ENCODE data around the gene NAA11. TPM values are rescaled to one million over a fixed set of nuclear protein-coding genes. Genes with fewer than 3 reads are reported as not detected.
"Not testable (repeated sequence)": the region's sequence is repeated elsewhere in the genome, so short reads cannot be mapped to it uniquely, and the experiment has no call there.

NAA11 gene
- total RNA-seq, 1 experiment from 2014 or later, result not detected

DNA sequence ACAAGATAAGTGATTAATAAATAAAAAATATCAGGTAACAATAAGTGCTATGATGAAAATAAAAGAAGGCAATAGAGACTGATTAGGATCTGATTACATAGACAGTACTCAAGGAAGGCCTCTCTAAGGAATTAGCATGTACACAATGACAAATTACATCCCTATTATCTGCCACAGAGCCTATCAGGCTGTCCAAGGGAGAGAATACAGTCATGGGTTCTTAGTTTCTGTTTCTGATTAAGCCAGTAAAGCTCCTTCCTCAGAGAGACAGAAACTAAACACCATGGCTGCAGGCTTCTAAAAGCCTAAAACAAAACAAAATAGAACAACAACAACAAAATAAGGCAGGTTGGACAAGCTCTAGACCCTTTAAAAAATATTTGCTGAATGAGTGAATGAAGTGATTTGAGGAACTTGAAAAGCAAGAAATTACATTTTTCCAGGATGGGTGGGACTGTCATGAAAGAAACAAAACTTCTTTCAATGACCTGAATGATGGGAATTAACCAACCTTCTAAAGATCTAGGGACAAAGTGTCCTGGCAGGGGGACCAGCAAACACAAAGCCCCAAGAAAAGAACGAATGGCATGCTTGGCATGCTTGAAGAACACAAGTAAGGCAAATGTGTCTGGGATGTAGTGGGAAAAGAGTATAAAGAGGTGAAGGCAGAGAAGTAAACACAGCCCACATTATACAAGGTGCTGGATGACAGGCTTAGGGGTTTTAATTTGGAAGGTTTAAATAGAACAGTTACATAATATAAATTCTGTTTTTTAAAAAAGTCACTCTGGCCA lies 44.1 kb downstream of the NAA11 start:
- no peaks in the 10 kb centered on the region for H4K20me1 ChIP-seq (ENCODE audit: control insufficient read depth, insufficient read depth, insufficient read length)
- no peak overlapping the region for H3K4me2 ChIP-seq (ENCODE audit: insufficient read depth, insufficient read length, low read length)
- no peak overlapping the region for H3K27ac ChIP-seq (ENCODE audit: insufficient read length, low read depth, low read length)
- H3K23ac ChIP-seq (ENCODE audit: insufficient read length, low read depth, low read length), result no peak overlapping the region
- no peak overlapping the region for H4K91ac ChIP-seq (ENCODE audit: insufficient read length, low read depth, low read length)
- DNase-seq, result peak; percentile 26
- TF ChIP-seq, protein P1, sequence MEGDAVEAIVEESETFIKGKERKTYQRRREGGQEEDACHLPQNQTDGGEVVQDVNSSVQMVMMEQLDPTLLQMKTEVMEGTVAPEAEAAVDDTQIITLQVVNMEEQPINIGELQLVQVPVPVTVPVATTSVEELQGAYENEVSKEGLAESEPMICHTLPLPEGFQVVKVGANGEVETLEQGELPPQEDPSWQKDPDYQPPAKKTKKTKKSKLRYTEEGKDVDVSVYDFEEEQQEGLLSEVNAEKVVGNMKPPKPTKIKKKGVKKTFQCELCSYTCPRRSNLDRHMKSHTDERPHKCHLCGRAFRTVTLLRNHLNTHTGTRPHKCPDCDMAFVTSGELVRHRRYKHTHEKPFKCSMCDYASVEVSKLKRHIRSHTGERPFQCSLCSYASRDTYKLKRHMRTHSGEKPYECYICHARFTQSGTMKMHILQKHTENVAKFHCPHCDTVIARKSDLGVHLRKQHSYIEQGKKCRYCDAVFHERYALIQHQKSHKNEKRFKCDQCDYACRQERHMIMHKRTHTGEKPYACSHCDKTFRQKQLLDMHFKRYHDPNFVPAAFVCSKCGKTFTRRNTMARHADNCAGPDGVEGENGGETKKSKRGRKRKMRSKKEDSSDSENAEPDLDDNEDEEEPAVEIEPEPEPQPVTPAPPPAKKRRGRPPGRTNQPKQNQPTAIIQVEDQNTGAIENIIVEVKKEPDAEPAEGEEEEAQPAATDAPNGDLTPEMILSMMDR (conservative IDR thresholded peaks at IDR 0.05), result no peak
- no peak overlapping the region for H3K18ac ChIP-seq (ENCODE audit: insufficient read length, low read depth, low read length)
- H3K4me1 Mint-ChIP-seq, result peaks cover 2 to 3% of the 10 kb centered on the region in 2 experiments; a peak in 1 of 4 replicates
- H2BK15ac ChIP-seq (ENCODE audit: low read depth, low read length), result no peak overlapping the region
- H2BK12ac ChIP-seq (ENCODE audit: insufficient read length, low read depth, low read length), result no peak overlapping the region
- H3K14ac ChIP-seq (ENCODE audit: insufficient read depth, low read length), result no peak overlapping the region
- H2AFZ ChIP-seq (ENCODE audit: low read length), result no peak overlapping the region
- no peaks in the 10 kb centered on the region for H3K27me3 Mint-ChIP-seq (ENCODE audit: low read depth)
- no peaks in the 10 kb centered on the region for H3K79me2 ChIP-seq (ENCODE audit: insufficient read depth, low read length)
- H3K56ac ChIP-seq (ENCODE audit: insufficient read length, low read depth, low read length), result no peak overlapping the region
- H3K9ac ChIP-seq (ENCODE audit: extremely low read depth, insufficient read length, low read length), result no peak overlapping the region
- no peaks in the 10 kb centered on the region; a peak in 1 of 7 replicates for H3K36me3 Mint-ChIP-seq (ENCODE audit: insufficient read depth in 1 of 3, low read depth in 3 of 3)
- no peak overlapping the region for H4K5ac ChIP-seq (ENCODE audit: insufficient read length, low read depth, low read length)
- H2AK5ac ChIP-seq (ENCODE audit: insufficient read length, low read length), result no peak overlapping the region
- no peaks in the 10 kb centered on the region for H3K79me1 ChIP-seq (ENCODE audit: insufficient read depth, low read depth, low read length, poor library complexity, severe bottlenecking)
- H4K8ac ChIP-seq (replicated peaks; ENCODE audit: insufficient read length, low read depth, low read length), result no peak overlapping the region
- no peak overlapping the region for H3K4ac ChIP-seq (ENCODE audit: low read depth, low read length)
- H3K23me2 ChIP-seq (ENCODE audit: insufficient read length, low read depth, low read length, poor library complexity, severe bottlenecking), result no peaks in the 10 kb centered on the region
- no peak overlapping the region for H2BK5ac ChIP-seq (ENCODE audit: insufficient read length, low read length)
- H3K9me3 ChIP-seq (ENCODE audit: control insufficient read depth, low read depth, low read length), result no peaks in the 10 kb centered on the region
- H3K4me3 Mint-ChIP-seq, result no peak overlapping the region
- H2BK120ac ChIP-seq (ENCODE audit: low read depth, low read length, poor library complexity, severe bottlenecking), result no peak overlapping the region
- no peak overlapping the region for H3K27ac Mint-ChIP-seq
- no CpG with 5 or more reads among the region's 1 CpG for WGBS (ENCODE audit: extremely low coverage, insufficient read length, low lambda C conversion rate)
- no peak overlapping the region for H2BK20ac ChIP-seq (ENCODE audit: low read depth, low read length, poor library complexity, severe bottlenecking)
- H3T11ph ChIP-seq (ENCODE audit: low read length), result no peak overlapping the region
- no peaks in the 10 kb centered on the region; a peak in 1 of 5 replicates for H3K9me3 Mint-ChIP-seq
- no peaks in the 10 kb centered on the region for H3K27me3 ChIP-seq (ENCODE audit: insufficient read depth, low read length)
- H3K4me1 ChIP-seq (ENCODE audit: insufficient read depth, low read length), result no peaks in the 10 kb centered on the region; the same call in 1 of the 2 replicates

DNA sequence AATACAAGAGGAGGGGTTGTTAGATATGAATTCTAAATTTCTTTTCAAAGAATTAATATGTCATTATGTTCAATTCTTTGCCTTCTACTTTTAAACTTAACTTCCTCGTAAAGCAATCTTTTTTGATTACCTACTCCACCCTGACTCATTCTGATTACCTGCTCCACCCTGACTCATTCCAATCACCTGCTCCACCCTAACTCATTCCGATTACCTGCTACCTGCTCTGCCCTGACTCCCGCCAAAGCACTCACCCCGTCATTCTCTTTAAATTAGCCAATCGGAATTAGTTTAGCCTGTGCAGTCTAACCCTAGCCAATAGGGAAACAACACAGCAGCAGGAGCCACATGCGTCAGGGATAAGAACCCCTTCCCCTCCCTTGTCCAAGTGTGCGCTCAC lies 48.4 kb downstream of the NAA11 start:
- H3K56ac ChIP-seq (ENCODE audit: insufficient read length, low read depth, low read length); H2BK20ac ChIP-seq (ENCODE audit: low read depth, low read length, poor library complexity, severe bottlenecking); H3K4me1 Mint-ChIP-seq; H3K23me2 ChIP-seq (ENCODE audit: insufficient read length, low read depth, low read length, poor library complexity, severe bottlenecking); H3K4me3 Mint-ChIP-seq; H3K14ac ChIP-seq (ENCODE audit: insufficient read depth, low read length); H3K79me2 ChIP-seq (ENCODE audit: insufficient read depth, low read length); H4K8ac ChIP-seq (replicated peaks; ENCODE audit: insufficient read length, low read depth, low read length); H3K9me3 ChIP-seq (ENCODE audit: control insufficient read depth, low read depth, low read length); H3K4me1 ChIP-seq (ENCODE audit: insufficient read depth, low read length); H3T11ph ChIP-seq (ENCODE audit: low read length); H3K27me3 Mint-ChIP-seq (ENCODE audit: low read depth); H2BK120ac ChIP-seq (ENCODE audit: low read depth, low read length, poor library complexity, severe bottlenecking); H3K27ac ChIP-seq (ENCODE audit: insufficient read length, low read depth, low read length); H4K91ac ChIP-seq (ENCODE audit: insufficient read length, low read depth, low read length); H3K23ac ChIP-seq (ENCODE audit: insufficient read length, low read depth, low read length); H2BK5ac ChIP-seq (ENCODE audit: insufficient read length, low read length); H4K5ac ChIP-seq (ENCODE audit: insufficient read length, low read depth, low read length); DNase-seq; H3K9me3 Mint-ChIP-seq; H2BK12ac ChIP-seq (ENCODE audit: insufficient read length, low read depth, low read length); H3K4ac ChIP-seq (ENCODE audit: low read depth, low read length); H3K27me3 ChIP-seq (ENCODE audit: insufficient read depth, low read length); H3K9ac ChIP-seq (ENCODE audit: extremely low read depth, insufficient read length, low read length); H3K79me1 ChIP-seq (ENCODE audit: insufficient read depth, low read depth, low read length, poor library complexity, severe bottlenecking); H2AFZ ChIP-seq (ENCODE audit: low read length); H3K27ac Mint-ChIP-seq; H3K18ac ChIP-seq (ENCODE audit: insufficient read length, low read depth, low read length); H2BK15ac ChIP-seq (ENCODE audit: low read depth, low read length); H4K20me1 ChIP-seq (ENCODE audit: control insufficient read depth, insufficient read depth, insufficient read length); H3K36me3 Mint-ChIP-seq (ENCODE audit: insufficient read depth in 1 of 3, low read depth in 3 of 3); H3K4me2 ChIP-seq (ENCODE audit: insufficient read depth, insufficient read length, low read length); H2AK5ac ChIP-seq (ENCODE audit: insufficient read length, low read length): not testable (repeated sequence)
- WGBS (ENCODE audit: extremely low coverage, insufficient read length, low lambda C conversion rate), result no CpG with 5 or more reads among the region's 7 CpGs

Measured in H9 (cell line).